ENCODE measurements around the gene RPS19.

- TF ChIP-seq POLR2A (IDR thresholded peaks at IDR 0.05) (no peak), CTCF (IDR thresholded peaks at IDR 0.05) (no peak), EP300 (IDR thresholded peaks at IDR 0.05) (no peak)
Observed at GRCh38 chr19:41879670-41880328, 19.7 kb downstream of the RPS19 start.

Measured in suprapubic skin (tissue), 3 donors.